Activated CD4-positive, alpha-beta T cell treated with anti-CD3 and anti-CD28 coated beads for 48 hours (primary cell): ENCODE data around the gene SUN5.

Experiments
- DNase-seq: peaks from one replicate; pipeline ENCODE4 v3.0.0-alpha.2; 2020

Gene SUN5

DNA sequence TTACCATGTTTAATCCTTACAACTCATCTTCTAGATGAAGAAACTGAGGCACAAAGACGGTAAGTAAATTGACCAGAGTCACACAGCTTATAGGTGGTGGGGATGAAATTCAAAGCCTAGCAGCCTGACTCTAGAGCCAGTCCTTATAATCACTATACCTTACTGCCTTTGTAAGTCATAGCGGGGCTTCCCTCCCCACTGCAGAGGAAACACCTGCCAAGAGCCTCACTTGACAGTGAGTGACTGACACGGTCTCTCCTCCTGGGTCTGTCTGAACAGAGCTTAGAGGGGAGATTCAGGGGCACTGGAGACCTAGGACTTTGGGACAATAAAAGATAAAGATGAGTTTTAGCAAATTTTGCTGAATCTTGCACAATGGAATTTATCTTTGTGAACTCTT, 12.8 kb downstream of the SUN5 start:
- no peak for DNase-seq

- no peak for DNase-seq
Observed at GRCh38 chr20:32990426-32990825, 13.8 kb downstream of the SUN5 start.

DNA sequence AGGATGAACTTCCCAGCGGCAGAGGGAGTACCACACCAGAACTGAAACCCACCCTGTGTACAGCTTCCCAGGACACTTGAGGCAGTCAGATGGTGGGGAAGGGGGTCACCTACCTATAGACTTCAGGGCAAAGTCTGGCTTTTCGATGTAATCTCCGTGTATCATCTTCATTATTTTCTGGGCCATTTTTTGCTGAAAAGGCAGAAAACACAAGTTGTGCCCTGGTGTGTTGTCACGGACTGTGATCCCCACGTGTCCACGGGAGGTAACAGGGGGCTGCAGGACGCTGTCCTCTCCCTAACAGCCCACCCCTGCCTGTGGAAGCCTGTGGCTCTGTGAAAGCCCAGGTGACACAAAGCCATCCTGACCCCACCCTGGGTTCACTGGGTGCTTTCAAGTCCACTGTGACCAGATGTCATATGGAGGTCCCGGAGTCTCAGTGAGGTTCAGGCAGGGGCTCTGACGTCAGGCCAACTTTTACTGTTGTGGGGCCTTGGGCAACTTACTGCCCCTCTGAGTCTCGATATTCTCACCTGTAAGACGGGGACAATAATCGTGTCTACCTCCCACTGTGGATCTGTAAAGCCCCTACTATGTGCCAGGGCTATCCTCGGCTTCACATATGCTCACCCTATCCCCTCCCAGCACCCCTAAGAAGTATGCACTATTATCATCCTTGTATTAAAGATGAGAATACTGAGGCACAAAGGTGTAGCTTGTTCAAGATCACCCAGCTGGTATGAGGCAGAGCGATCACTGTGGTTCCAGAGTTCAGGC, 14.5 kb downstream of the SUN5 start:
- no peak for DNase-seq

DNA sequence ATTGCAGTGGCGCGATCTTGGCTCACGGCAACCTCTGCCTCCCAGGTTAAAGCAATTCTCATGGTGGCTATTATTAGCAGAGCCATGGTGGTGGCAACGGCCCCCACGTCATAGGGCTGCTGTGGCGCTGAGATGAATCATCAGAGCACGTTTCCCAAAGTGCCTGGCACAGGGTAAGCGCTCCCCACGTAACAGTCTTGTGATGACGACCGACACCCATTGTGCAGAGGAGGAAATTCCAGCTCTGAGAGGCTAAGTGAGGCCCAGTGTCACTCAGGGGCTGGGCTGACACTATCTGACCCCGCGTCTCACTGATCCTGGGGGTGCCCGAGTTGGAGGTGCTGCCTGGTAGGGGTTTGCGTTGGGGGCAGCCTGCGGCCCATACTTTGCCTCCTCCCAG, 16.2 kb downstream of the SUN5 start:
- no peak for DNase-seq

- DNase-seq: no peak
Observed at GRCh38 chr20:32987044-32987825, 17.0 kb downstream of the SUN5 start.

DNA sequence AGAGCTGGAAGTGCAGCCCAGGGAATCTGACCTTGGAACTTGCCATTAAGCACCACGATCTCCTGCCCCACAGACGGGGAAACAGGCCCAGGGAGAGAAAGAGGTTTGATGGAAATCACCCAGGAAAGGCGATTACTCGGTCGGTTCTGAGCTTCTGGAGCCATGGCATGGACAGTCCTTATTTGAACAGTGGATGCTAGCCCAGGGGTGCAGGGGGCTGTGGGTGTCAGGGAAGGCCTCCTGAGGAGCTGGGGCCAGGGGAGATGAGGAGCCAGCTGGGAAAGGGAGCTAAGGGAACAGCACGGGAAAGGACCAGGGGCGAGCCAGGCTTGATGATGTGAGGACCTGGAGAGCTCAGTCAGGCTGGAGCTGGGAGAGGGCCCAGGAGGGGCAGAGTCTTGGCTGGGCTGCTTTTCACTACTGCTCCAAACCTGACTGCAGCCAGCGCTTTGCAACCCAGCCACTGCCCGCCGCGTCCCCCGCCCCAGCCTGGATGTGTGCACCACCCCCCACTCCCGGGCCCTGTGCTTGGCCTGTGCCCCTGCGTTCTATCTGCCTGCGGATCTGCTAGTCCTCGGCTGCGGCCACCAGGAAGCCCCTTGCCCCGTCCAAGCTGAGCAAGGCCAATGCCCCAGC, 17.8 kb downstream of the SUN5 start:
- no peak for DNase-seq

DNA sequence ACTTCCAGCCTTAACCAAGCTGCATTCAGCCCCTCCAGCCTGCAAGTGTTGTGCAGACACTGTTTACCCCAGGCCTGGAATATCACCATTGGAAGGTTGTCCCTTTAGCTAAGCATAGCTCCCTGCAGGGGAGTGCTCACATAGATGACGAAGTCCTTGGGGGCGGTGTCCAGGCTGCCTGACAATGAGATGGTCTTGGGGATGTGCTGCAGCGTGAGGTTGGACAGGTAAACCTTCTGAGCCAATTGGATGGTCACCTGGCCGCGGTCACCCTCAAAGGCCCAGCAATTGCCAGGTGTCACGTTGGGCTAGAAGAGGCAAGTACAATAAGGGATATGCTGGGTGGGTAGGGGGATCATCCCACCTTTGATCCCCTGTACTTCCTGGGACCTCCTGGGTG, 18.6 kb downstream of the SUN5 start:
- DNase-seq: no peak

- no peak for DNase-seq
Observed at GRCh38 chr20:32984631-32985354, 19.4 kb downstream of the SUN5 start.

DNA sequence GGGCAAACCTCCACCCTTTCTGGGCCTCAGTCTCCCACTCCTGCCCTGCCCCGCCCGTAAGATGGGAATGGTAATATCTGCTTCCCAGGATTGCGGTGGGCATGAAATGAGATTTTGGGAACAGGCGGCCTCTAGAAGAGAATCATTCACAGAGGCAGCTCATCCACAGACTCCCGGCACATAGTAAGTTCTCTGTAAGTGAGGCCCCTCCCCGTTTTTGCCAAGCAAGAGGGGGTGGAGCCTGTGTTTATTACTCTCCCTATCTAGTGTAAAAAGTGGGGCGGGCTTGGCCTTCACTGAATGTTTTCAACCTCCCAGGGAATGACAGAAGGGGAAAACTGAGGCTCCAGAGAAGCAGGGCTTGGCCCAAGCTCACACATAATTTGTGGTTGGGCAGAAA, 20.0 kb downstream of the SUN5 start:
- no peak for DNase-seq

- DNase-seq: no peak
Observed at GRCh38 chr20:32983459-32984112, 20.6 kb downstream of the SUN5 start.

- no peak for DNase-seq
Observed at GRCh38 chr20:32982617-32983458, 21.4 kb downstream of the SUN5 start.

GRCh38 chr20:32980990-32981389, 23.2 kb downstream of the SUN5 start:
- DNase-seq: no peak

DNA sequence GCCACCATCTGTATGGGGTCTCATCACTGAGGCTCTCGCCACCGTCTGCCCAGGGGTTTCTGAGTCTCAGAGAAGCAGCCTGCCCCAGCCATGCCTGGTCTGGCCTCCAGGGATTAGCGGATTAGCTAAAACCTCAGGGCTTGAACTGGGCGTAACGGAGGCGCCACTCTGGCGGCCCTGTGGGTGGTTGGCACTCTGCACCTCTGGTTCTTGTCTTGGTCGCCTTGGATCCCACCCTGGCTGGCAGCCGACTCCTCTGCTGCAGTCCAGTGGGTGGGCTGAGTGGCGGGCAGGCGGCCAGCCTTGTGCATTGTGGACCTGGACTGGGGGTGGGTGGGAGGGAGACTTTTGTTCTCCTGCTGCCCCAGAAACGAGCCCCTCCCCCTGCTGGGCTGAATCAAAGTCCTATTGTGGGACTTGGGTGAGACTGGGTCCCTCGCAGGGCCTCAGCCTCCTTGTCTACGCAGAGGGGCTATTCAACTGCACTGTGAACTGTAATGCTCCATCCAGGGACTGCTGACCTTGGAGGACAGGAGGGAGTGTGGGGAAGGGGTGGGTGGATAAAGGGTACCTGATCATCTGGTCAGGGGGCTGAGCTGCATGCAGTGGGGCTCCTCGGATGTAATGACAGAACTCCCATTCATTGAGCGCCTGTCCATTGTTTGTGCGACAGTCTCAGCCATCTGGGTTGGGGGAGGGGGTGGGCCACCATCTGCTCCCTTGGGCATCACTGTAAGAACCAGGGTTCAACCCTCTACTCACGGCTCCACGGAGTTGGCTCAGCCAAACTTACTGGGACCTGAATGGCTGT, 23.9 kb downstream of the SUN5 start:
- DNase-seq: no peak

- no peak for DNase-seq
Observed at GRCh38 chr20:32979201-32979998, 24.8 kb downstream of the SUN5 start.

DNA sequence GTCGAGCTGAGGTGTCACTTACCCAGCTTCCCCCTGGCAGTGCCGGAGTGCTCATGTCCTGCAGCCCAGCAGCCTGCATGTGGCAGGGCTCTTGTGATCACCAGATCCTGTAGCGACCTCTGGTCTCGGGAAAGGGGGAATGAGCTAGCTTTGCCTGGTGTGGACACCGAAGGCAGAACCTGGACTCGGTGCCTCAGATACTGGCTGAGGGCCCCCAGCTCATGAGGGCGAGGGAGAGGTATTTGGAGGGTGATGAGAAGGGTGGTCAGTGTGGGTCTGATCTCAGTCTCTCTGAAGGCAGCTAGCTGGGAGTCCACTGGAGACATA, 26.3 kb downstream of the SUN5 start:
- DNase-seq: no peak

DNA sequence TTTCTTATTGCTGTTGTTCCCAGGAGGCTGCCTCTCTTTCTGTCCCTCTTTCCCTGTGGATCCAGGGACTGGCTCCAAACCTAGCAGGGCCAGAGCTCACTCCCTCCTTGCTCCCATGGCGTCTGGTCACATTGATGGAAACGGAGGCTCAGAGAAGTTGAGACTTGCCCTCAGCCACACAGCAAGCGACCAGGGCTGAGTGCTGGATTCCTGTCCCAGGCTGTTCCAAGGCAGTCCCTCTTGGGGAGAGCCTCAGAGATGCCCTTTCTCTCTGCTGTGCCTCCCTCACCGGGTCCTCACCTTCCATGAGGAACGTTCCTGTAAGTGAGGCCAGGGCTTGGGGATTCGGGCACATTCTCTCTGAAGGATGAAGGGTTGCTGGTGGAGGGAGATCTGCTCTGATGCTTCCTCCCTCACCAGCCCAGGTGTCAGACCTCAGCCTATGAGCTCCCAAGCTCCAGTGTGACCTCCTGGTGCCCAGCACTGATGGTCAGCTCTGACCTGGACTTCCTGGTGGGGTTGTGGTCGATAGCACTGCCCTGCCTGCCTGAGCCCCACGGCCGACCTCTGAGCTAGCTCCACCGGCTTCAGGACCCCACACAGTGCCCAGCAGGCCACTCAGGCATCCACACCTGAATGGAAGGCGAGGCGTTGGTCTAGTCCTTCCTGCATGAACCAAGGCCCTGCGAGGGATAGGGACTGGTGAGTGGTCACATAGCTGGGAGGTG, 26.8 kb downstream of the SUN5 start:
- DNase-seq: no peak

GRCh38 chr20:32976746-32977145, 27.5 kb downstream of the SUN5 start:
- no peak for DNase-seq

- no peak for DNase-seq
Observed at GRCh38 chr20:32975698-32976674, 28.2 kb downstream of the SUN5 start.
